Keratinocyte (primary cell): ENCODE results near the gene GSTM5. TPM values are rescaled to one million over a fixed set of nuclear protein-coding genes. Genes with fewer than 3 reads are reported as not detected.

ENCODE experiments used
- DNase-seq: peaks from one replicate; pipeline ENCODE4 v3.0.0-alpha.2; 2011; ENCODE audit warnings: low read depth, missing footprints, low spot score
- FAIRE-seq: peaks from 2 replicates; lab custom pipeline; 2011; peaks lifted over from hg19 to GRCh38; lab: Jason Lieb, UNC
- H2AFZ ChIP-seq: 2 replicates; pipeline ENCODE4 v1.6.0; 2012; ENCODE audit warnings: low read length, control low read depth, inconsistent platforms; ENCODE audit not compliant: control insufficient read depth
- H3K27ac ChIP-seq: 2 replicates; pipeline ENCODE4 v1.5.1; 2011; ENCODE audit warnings: low read length; ENCODE audit not compliant: control insufficient read depth, insufficient read depth
- H3K27me3 ChIP-seq: 3 replicates; pipeline ENCODE4 v1.6.0; 2011; ENCODE audit warnings: low read length; ENCODE audit not compliant: control insufficient read depth, insufficient read depth; ENCODE audit errors: extremely low read depth
- H3K36me3 ChIP-seq, 2 experiments: 2 replicates in 1 of 2; 3 replicates in 1 of 2; pipeline ENCODE4 v1.5.1; 2011; ENCODE audit warnings: low read length in 2 of 2, mild to moderate bottlenecking in 1 of 2; ENCODE audit not compliant: control insufficient read depth in 2 of 2, insufficient read depth in 2 of 2; ENCODE audit errors: extremely low read depth in 1 of 2
- H3K4me1 ChIP-seq: 3 replicates; pipeline ENCODE4 v1.5.1; 2011; ENCODE audit warnings: low read length; ENCODE audit not compliant: control insufficient read depth, insufficient read depth; ENCODE audit errors: extremely low read depth
- H3K4me2 ChIP-seq: 3 replicates; pipeline ENCODE4 v1.6.0; 2011; ENCODE audit warnings: low read depth, low read length; ENCODE audit not compliant: control insufficient read depth, insufficient read depth; ENCODE audit errors: extremely low read depth
- H3K4me3 ChIP-seq, 3 experiments: fragments of 200-600 bp in 1 of 3; sonication (generic) in 1 of 3; 2 replicates in 2 of 3; 3 replicates in 1 of 3; pipeline ENCODE4 v1.5.1; 2011 to 2016; ENCODE audit warnings: low read length in 3 of 3, mild to moderate bottlenecking in 3 of 3, control low read depth in 2 of 3, inconsistent platforms in 1 of 3, low read depth in 1 of 3, mixed read lengths in 1 of 3, mixed run types in 1 of 3, moderate library complexity in 1 of 3; ENCODE audit not compliant: control insufficient read depth in 2 of 3, insufficient read depth in 2 of 3; ENCODE audit errors: extremely low read depth in 1 of 3
- H3K79me2 ChIP-seq: 2 replicates; pipeline ENCODE4 v1.6.0; 2012; ENCODE audit warnings: low read length; ENCODE audit not compliant: control insufficient read depth, insufficient read depth
- H3K9ac ChIP-seq: 3 replicates; pipeline ENCODE4 v1.6.0; 2011; ENCODE audit warnings: low read length; ENCODE audit not compliant: control insufficient read depth, insufficient read depth; ENCODE audit errors: extremely low read depth
- H3K9me1 ChIP-seq: 3 replicates; pipeline ENCODE4 v1.6.0; 2011; ENCODE audit warnings: low read length; ENCODE audit not compliant: control insufficient read depth, insufficient read depth; ENCODE audit errors: extremely low read depth
- H3K9me3 ChIP-seq: 2 replicates; pipeline ENCODE4 v1.5.1; 2012; ENCODE audit warnings: low read depth, low read length; ENCODE audit not compliant: control insufficient read depth
- H4K20me1 ChIP-seq: 3 replicates; pipeline ENCODE4 v1.6.0; 2011; ENCODE audit warnings: low read length; ENCODE audit not compliant: control insufficient read depth, insufficient read depth; ENCODE audit errors: extremely low read depth
- EZH2 ChIP-seq: IDR thresholded peaks from one replicate; pipeline ENCODE4 v1.6.1; 2012; ENCODE audit warnings: inconsistent platforms, mild to moderate bottlenecking, low read length, moderate library complexity
- dilution Hi-C: fragments of 300-500 bp; cut with MboI; formaldehyde crosslinking; loops from one replicate; pipeline ENCODE4 v1.7.0; 2020; ENCODE audit warnings: low sequenced_read_pairs; ENCODE audit not compliant: extremely low pct_ligation_motif_present
- polyA plus RNA-seq, 5 experiments: library from polyadenylated mRNA; depleted of rRNA in 3 of 5; stranded (reverse) in 3 of 5; stranded (forward) in 1 of 5; unstranded in 1 of 5; fragments of >200 nt; gene quantifications; 1 replicate in 1 of 5; 2 replicates in 3 of 5; 3 replicates in 1 of 5; pipeline versions ENCODE4 v1.2.1 to v1.2.3, GENCODE V29; 2011 to 2012; ENCODE audit warnings: missing spikeins in 2 of 5, low read depth in 1 of 5, low replicate concordance in 1 of 5
- TF ChIP-seq, protein P1 (sequence below), 3 experiments: IDR thresholded peaks in 1 of 3; conservative IDR thresholded peaks in 1 of 3; optimal IDR thresholded peaks in 1 of 3; 2 replicates in 2 of 3; 3 replicates in 1 of 3; pipeline versions ENCODE3 to v1.5.1; 2011; ENCODE audit warnings: low read length in 3 of 3, mild to moderate bottlenecking in 3 of 3, moderate library complexity in 2 of 3, control low read depth in 1 of 3, inconsistent platforms in 1 of 3; ENCODE audit not compliant: insufficient read depth in 2 of 3; ENCODE audit errors: extremely low read depth in 1 of 3

The GSTM5 gene
- polyA plus RNA-seq, 1 donor (not counting 4 experiments of a cell fraction or from before 2014, with no cell fraction given) = not detected

DNA sequence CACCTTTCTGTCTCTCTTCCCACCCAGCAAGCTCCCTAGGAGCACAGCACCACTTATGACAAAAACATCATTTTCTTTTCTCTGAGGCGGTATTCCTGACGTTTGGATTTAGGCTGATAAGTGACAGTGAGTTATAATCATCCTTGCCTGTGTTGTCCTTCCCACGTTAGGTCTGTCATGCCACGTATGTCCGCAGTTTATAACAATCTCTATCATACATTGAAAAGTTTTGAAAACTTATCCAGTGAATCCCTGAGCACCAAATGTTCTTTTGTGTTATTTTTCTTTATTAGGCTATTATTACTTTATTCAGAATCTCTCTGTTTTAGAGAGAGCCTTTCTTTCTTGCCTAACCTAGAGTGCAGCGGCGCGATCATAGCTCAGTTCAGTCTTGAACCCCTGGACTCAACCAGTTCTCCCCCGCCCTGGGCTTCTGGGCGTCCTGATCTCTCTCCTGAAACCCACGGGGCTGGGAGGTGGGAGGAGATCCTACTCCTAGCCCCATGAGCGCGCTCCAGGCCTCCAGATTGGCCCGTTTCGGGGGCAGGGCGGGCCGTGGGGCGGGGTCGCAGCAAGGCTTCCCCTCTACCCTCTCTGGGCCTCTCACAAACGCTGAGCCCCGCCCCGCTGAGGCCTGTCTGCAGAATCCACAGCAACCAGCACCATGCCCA lies 44.5 kb upstream of the GSTM5 start, which contains the start of gene GSTM2:
Gene GSTM2 (plus strand): TSS at position 606 of the 671 bp plus-strand sequence. CDS start 59 bp downstream, at position 665.
- DNase-seq (no peak), FAIRE-seq (no peak)
- H4K20me1 ChIP-seq = no peaks in the 10 kb centered on the region
- H3K4me2 ChIP-seq = peak within 1 kb of the TSS; percentile 70
- no peaks in the 10 kb centered on the region for H3K27me3 ChIP-seq
- no peak for TF ChIP-seq EZH2
- TF ChIP-seq, protein P1, sequence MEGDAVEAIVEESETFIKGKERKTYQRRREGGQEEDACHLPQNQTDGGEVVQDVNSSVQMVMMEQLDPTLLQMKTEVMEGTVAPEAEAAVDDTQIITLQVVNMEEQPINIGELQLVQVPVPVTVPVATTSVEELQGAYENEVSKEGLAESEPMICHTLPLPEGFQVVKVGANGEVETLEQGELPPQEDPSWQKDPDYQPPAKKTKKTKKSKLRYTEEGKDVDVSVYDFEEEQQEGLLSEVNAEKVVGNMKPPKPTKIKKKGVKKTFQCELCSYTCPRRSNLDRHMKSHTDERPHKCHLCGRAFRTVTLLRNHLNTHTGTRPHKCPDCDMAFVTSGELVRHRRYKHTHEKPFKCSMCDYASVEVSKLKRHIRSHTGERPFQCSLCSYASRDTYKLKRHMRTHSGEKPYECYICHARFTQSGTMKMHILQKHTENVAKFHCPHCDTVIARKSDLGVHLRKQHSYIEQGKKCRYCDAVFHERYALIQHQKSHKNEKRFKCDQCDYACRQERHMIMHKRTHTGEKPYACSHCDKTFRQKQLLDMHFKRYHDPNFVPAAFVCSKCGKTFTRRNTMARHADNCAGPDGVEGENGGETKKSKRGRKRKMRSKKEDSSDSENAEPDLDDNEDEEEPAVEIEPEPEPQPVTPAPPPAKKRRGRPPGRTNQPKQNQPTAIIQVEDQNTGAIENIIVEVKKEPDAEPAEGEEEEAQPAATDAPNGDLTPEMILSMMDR (optimal IDR thresholded peaks at IDR 0.05 in 1 of 3, IDR thresholded peaks at IDR 0.05 in 1 of 3, conservative IDR thresholded peaks at IDR 0.05 in 1 of 3; ENCODE audit: extremely low read depth in 1 of 3, insufficient read depth in 2 of 3, low read length in 3 of 3) = no peak
- dilution Hi-C loops = no loop called here
- peak within 1 kb of the TSS; percentile 28 for H3K9ac ChIP-seq
- H3K79me2 ChIP-seq = no peaks in the 10 kb centered on the region
- no peaks in the 10 kb centered on the region for H3K4me1 ChIP-seq
- H3K9me3 ChIP-seq = no peaks in the 10 kb centered on the region
- no peaks in the 10 kb centered on the region for H3K9me1 ChIP-seq
- no peaks in the 10 kb centered on the region for H3K36me3 ChIP-seq
- no peak within 1 kb of the TSS for H3K27ac ChIP-seq
- H2AFZ ChIP-seq = peak within 1 kb of the TSS; percentile 35
- peak within 1 kb of the TSS in 2 of 3 experiments; percentile 42 to 49 for H3K4me3 ChIP-seq

DNA sequence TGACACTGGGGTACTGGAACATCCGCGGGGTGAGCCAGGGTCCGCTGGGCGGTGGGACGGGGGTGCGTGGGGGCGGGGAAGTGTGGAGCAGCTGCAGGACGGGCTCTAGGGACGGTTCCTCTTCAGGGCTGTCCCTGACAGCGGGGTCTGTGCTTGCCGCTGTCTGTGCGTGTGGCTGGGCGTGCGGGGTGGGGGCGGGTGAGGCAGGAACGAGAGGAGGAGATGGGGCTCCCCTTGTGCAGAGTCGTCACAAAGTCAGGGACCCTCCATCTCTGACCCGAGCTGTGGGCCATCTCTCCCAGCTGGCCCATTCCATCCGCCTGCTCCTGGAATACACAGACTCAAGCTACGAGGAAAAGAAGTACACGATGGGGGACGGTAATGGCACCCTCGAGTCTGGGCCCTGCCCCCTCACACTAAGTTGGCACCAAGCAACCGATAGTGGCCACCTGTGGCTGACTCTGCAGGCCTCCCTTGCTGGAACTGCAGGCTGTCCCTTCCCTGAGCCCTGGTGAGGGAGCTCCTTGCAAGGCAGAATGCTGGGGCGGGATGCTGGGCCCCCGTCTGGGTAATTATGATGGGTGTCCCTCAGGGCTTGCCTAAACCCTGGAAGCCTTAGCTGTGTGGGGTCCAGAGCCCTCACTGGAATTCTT lies 43.8 kb upstream of the GSTM5 start:
- H3K4me2 ChIP-seq = peak overlapping the region; percentile 41
- peak overlapping the region; percentile 35 for H2AFZ ChIP-seq
- DNase-seq (no peak), FAIRE-seq (no peak)
- no peaks in the 10 kb centered on the region for H3K79me2 ChIP-seq
- H3K4me1 ChIP-seq = no peaks in the 10 kb centered on the region
- no peaks in the 10 kb centered on the region for H3K36me3 ChIP-seq
- H4K20me1 ChIP-seq = no peaks in the 10 kb centered on the region
- H3K27ac ChIP-seq = no peak overlapping the region
- H3K9ac ChIP-seq = no peak overlapping the region
- H3K9me1 ChIP-seq = no peaks in the 10 kb centered on the region
- H3K9me3 ChIP-seq = no peaks in the 10 kb centered on the region
- TF ChIP-seq EZH2 = no peak
- peak overlapping the region in 1 of 3 experiments; percentile 42 for H3K4me3 ChIP-seq
- dilution Hi-C loops = no loop called here
- no peaks in the 10 kb centered on the region for H3K27me3 ChIP-seq
